ENCODE data around the gene COMT. TPM values are rescaled to one million over a fixed set of nuclear protein-coding genes. Genes with fewer than 3 reads are reported as not detected.
A peak's percentile ranks its signal among the peaks of the same experiment; 100 is the strongest.

COMT gene
- total and polyA plus RNA-seq, 2 of the 4 experiments (the other 2 are of a cell fraction) = 202 to 347 TPM

- peak overlapping the region; percentile 48 for H2AK5ac ChIP-seq (ENCODE audit: low read depth, low read length)
- H4K8ac ChIP-seq (ENCODE audit: low read depth in 2 of 2, low read length in 2 of 2) = peak overlapping the region in 1 of 2 experiments; percentile 60; a peak in 1 of 4 replicates
- dilution Hi-C loops (cut with HindIII; ENCODE audit: low sequenced_read_pairs, unreplicated experiment) (no loop called here), in situ Hi-C loops (cut with MboI; ENCODE audit: low sequenced_read_pairs) (loop anchor here (5.0 kb wide), 1 partner anchor 41 kb away; no protein-coding TSS in a partner anchor), intact Hi-C loops (cut with micrococcal nuclease) (loop anchor here (1.0 to 5.0 kb wide), 2 partner anchors 43 to 281 kb away; no protein-coding TSS in a partner anchor)
- no peaks in the 10 kb centered on the region for H3K36me3 ChIP-seq (ENCODE audit: control insufficient read depth, insufficient read depth, low read length)
- no peak overlapping the region for H3K27ac ChIP-seq (ENCODE audit: insufficient read depth, low read length)
- H3K56ac ChIP-seq (ENCODE audit: extremely low read depth, insufficient read depth, low read length) = no peak overlapping the region
- WGBS, 2 experiments (ENCODE audit: extremely low coverage in 2 of 2, insufficient read length in 1 of 2) = 75% methylated on average over 4 of the region's 10 CpGs; no CpG with 5 or more reads in 1 of the 2 experiments
- H3K14ac ChIP-seq (replicated peaks; ENCODE audit: low read depth, low read length) = no peak overlapping the region
- no peak overlapping the region for H4K5ac ChIP-seq (ENCODE audit: low read depth, low read length)
- H2BK15ac ChIP-seq (ENCODE audit: low read depth, low read length) = no peak overlapping the region
- H3K9me3 ChIP-seq (ENCODE audit: control insufficient read depth, insufficient read depth, low read length) = no peaks in the 10 kb centered on the region
- no peak overlapping the region for H2BK5ac ChIP-seq (ENCODE audit: low read depth, low read length, poor library complexity, severe bottlenecking)
- H3K27me3 ChIP-seq (ENCODE audit: control insufficient read depth, insufficient read depth, low read length) = peaks cover 27% of the 10 kb centered on the region
- no peak overlapping the region for H4K91ac ChIP-seq (ENCODE audit: insufficient read depth, low read depth, low read length)
- no TSS peak for BruUV-seq (replicated peaks)
- ATAC-seq (ENCODE audit: low read depth) = no peak
- no peak for DNase-seq
- H2AFZ ChIP-seq (replicated peaks; ENCODE audit: low read length, poor library complexity) = peak overlapping the region; percentile 87
- H3K4me3 ChIP-seq (ENCODE audit: insufficient read depth, low read depth, low read length) = no peak overlapping the region
- H2BK120ac ChIP-seq (ENCODE audit: low read depth, low read length) = no peak overlapping the region
- H4K20me1 ChIP-seq (ENCODE audit: insufficient read depth, low read length) = no peaks in the 10 kb centered on the region
- no peak overlapping the region for H3K18ac ChIP-seq (ENCODE audit: low read depth, low read length)
- peak overlapping the region; percentile 87 for H2AK9ac ChIP-seq (replicated peaks; ENCODE audit: low read depth, low read length, poor library complexity)
- ChIA-PET CTCF (interaction anchor here (0.5 to 1.8 kb wide), 11 partner anchors 9 to 1890 kb away, joined by 3 to 8 read pairs (median 5); no protein-coding TSS in a partner anchor), POLR2A (ENCODE audit: unreplicated experiment) (no interaction called here)
- H3K4me1 ChIP-seq (ENCODE audit: control insufficient read depth, insufficient read depth, low read length) = no peaks in the 10 kb centered on the region
- H3K23ac ChIP-seq (ENCODE audit: low read depth, low read length) = no peak overlapping the region
- no peaks in the 10 kb centered on the region for H3K9me1 ChIP-seq (ENCODE audit: insufficient read depth, low read length)
- H3K4me2 ChIP-seq (ENCODE audit: low read depth, low read length) = no peak overlapping the region
- H2BK20ac ChIP-seq (ENCODE audit: low read depth, low read length) = no peak overlapping the region
- H3K9ac ChIP-seq (ENCODE audit: low read depth, low read length) = no peak overlapping the region
- TF ChIP-seq BHLHE40 (IDR thresholded peaks at IDR 0.05; ENCODE audit: low read depth, low read length) = no peak
- TF ChIP-seq RCOR1 (IDR thresholded peaks at IDR 0.05; ENCODE audit: insufficient replicate concordance, low read length) = no peak
- TF ChIP-seq MAFK (IDR thresholded peaks at IDR 0.05; ENCODE audit: low read depth, low read length) = no peak
- no peak for TF ChIP-seq ELK1 (IDR thresholded peaks at IDR 0.05; ENCODE audit: borderline replicate concordance, low read depth, low read length)
- TF ChIP-seq CEBPB (IDR thresholded peaks at IDR 0.05; ENCODE audit: low read depth, low read length) = no peak
- TF ChIP-seq RAD21 (IDR thresholded peaks at IDR 0.05; ENCODE audit: low read length) = no peak
- TF ChIP-seq NFE2L2 (IDR thresholded peaks at IDR 0.05; ENCODE audit: low read depth, low read length) = no peak
- TF ChIP-seq, protein P1, sequence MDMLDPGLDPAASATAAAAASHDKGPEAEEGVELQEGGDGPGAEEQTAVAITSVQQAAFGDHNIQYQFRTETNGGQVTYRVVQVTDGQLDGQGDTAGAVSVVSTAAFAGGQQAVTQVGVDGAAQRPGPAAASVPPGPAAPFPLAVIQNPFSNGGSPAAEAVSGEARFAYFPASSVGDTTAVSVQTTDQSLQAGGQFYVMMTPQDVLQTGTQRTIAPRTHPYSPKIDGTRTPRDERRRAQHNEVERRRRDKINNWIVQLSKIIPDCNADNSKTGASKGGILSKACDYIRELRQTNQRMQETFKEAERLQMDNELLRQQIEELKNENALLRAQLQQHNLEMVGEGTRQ (IDR thresholded peaks at IDR 0.05; ENCODE audit: low read depth, low read length) = no peak
- TF ChIP-seq, protein P2, sequence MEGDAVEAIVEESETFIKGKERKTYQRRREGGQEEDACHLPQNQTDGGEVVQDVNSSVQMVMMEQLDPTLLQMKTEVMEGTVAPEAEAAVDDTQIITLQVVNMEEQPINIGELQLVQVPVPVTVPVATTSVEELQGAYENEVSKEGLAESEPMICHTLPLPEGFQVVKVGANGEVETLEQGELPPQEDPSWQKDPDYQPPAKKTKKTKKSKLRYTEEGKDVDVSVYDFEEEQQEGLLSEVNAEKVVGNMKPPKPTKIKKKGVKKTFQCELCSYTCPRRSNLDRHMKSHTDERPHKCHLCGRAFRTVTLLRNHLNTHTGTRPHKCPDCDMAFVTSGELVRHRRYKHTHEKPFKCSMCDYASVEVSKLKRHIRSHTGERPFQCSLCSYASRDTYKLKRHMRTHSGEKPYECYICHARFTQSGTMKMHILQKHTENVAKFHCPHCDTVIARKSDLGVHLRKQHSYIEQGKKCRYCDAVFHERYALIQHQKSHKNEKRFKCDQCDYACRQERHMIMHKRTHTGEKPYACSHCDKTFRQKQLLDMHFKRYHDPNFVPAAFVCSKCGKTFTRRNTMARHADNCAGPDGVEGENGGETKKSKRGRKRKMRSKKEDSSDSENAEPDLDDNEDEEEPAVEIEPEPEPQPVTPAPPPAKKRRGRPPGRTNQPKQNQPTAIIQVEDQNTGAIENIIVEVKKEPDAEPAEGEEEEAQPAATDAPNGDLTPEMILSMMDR (conservative IDR thresholded peaks at IDR 0.05; ENCODE audit: low read depth, low read length) = no peak
- no peak for TF ChIP-seq SMC3 (IDR thresholded peaks at IDR 0.05; ENCODE audit: low read depth, low read length)
- TF ChIP-seq POLR2A (IDR thresholded peaks at IDR 0.05; ENCODE audit: low read depth, low read length) = no peak
- TF ChIP-seq FOS (IDR thresholded peaks at IDR 0.05; ENCODE audit: low read depth, low read length) = no peak
- no peak for TF ChIP-seq MXI1 (IDR thresholded peaks at IDR 0.05; ENCODE audit: borderline replicate concordance, low read depth, low read length)
- no peak for TF ChIP-seq MAZ (IDR thresholded peaks at IDR 0.05; ENCODE audit: borderline replicate concordance, low read depth, low read length)
- no peaks in the 10 kb centered on the region for H3K79me1 ChIP-seq (ENCODE audit: low read depth in 1 of 2, low read length in 2 of 2)
- peak overlapping the region; percentile 58 for H3K4ac ChIP-seq (ENCODE audit: low read depth, low read length)
Observed at GRCh38 chr22:20012741-20013331, 71.3 kb downstream of the COMT start.
